SK-N-MC (cell line): Measurements from ENCODE around the gene INTS15.

ENCODE experiments used
- EZH2 ChIP-seq: fragments of 200-600 bp; sonication (generic); IDR thresholded peaks from one replicate; pipeline ENCODE4 v1.6.1; 2017; ENCODE audit warnings: antibody characterized with exemption
- POLR2AphosphoS5 ChIP-seq: IDR thresholded peaks from 2 replicates; pipeline ENCODE4 v1.6.1; 2012; ENCODE audit warnings: mild to moderate bottlenecking, low read depth, low read length, borderline replicate concordance

GRCh38 chr7:6563936-6564770 is 25.7 kb upstream of the INTS15 start:
- TF ChIP-seq POLR2AphosphoS5, result no peak
- TF ChIP-seq EZH2, result no peak
